HG03520 (cell line): Measurements from ENCODE around the gene FLT4.

Experiments used
- ATAC-seq: cut with Tn5 transposase; IDR thresholded peaks from one replicate; pipeline ENCODE4 v1.9.1; 2021; ENCODE audit warnings: mild to moderate bottlenecking, moderate library complexity; ENCODE audit not compliant: unreplicated experiment

Gene FLT4

GRCh38 chr5:180594311-180595045 lies 54.9 kb downstream of the FLT4 start:
- no peak for ATAC-seq

DNA sequence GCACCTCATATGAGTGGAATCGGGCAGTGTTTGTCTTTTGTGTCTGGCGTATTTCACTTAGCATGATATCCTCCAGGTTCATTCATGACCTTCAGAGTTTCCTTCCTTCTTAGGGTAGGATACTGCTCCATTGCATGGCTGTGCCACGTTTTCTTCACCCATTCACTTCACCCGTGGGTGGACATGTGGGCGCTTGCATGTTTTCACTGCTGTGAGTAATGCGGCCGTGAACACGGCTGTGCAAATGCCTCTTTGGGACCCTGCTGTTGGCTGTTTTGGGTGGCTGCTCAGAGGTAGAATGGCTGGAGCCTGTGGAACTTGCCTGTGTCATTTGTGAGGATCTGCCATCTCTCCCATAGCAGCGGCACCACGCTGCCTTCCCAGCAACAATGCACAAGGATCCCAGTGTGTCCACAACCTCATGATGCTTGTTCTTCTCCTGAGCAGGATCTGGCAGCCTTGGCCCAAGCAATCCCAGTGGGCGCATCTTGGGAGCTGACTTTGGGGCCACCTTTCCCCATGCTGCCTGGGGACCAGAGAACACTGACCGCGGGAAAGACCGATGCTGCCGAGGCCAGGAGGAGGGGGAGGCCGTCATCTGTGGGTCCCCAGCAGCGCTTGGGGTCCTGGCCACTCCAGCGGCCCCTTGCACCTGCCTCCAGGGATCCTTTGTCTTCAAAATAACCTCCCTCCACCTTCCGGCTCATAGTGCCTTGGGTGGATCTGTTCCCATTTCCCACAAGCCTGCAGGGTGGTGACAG lies 55.8 kb downstream of the FLT4 start:
- no peak for ATAC-seq

DNA sequence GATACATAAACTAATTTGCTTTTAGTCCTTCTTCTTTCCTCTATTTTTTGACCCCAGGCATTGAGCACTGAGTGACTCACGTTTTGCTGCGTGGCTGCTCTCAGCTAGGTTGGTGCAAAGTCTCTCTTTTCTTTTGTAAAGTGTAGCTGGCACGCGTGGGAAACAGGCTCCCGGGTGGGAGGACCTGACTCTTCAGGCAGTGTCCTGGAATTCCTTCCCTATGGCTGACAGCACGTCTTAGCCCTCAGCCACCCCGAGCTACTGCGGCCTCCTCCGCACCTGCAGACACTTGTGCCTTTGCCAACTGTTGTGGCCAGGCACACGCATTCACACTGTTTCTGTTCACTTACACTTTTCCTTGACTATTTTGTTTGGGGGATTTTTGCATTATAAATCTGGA lies 57.2 kb downstream of the FLT4 start:
- ATAC-seq, result no peak

DNA sequence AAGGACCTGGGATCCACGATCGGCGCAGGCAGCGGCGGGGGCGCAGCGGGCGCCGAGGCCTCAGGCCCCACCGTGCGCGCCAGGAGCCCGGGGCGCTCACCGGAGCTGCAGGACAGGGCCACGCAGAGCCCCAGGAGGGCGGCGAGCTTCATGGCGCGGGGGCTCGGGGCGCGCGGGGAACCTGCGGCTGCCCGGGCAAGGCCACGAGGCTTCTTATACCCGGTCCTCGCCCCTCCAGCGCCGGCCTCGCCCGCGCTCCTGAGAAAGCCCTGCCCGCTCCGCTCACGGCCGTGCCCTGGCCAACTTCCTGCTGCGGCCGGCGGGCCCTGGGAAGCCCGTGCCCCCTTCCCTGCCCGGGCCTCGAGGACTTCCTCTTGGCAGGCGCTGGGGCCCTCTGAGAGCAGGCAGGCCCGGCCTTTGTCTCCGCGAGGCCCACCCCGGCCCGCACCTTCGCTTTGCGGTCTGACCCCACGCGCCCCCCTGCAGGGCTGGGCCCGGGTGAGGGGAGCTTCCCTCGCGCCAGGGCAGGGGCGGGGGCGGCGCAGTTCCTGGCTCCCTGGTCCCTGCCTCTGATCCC lies 58.0 kb downstream of the FLT4 start, which contains the start of gene SCGB3A1:
TSS of gene SCGB3A1 (minus strand) at position 189 of the 577 bp plus-strand sequence. CDS start at position 152, 37 bp downstream.
- no peak for ATAC-seq

DNA sequence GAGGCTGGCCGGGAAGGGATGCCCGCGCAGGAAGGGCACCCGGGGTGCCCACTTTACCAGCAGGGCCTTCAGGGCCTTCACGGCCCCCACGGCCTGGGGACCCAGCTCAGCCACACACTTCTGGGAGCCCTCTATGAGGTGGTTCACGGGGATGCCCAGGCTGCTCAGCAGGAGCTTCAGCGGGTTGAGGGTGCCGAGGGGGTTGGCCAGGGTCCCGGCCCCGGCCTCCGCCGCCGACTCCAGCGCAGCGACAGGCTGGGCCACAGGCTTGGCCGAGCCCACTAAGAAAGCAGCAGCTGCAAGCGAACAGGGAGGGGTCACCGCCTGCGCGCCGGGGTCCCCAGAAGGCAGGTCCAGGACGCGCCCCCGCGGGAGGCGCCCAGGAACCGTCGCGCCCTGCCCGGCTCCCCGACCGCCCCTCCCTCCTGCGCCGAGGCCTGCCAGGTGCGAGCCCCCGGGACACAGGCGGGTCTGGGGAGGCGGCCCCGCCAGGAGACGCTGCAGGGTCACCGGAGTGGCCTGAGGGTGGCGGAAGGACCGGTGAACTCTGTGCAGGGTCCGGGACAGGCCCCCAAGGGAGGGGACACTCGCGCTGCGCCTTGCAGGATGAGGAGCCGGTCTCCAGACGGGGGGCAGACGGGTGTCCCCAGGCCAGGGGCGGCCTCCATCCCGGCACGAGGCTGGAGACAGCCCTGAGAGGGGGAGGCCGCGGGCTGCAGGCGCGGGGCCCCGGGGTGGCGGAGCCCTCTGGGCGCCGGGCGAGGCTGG lies 58.7 kb downstream of the FLT4 start:
- no peak for ATAC-seq

- ATAC-seq, result no peak
These were observed 59.4 kb downstream of the FLT4 start for GRCh38 chr5:180589771-180590542.

- ATAC-seq, result no peak
These were observed 62.5 kb downstream of the FLT4 start for GRCh38 chr5:180586870-180587269.

GRCh38 chr5:180586204-180586603 lies 63.2 kb downstream of the FLT4 start:
- no peak for ATAC-seq

- no peak for ATAC-seq
These were observed 65.7 kb downstream of the FLT4 start for GRCh38 chr5:180583738-180584137.

- ATAC-seq, result no peak
These were observed 68.7 kb downstream of the FLT4 start for GRCh38 chr5:180580681-180581080.

DNA sequence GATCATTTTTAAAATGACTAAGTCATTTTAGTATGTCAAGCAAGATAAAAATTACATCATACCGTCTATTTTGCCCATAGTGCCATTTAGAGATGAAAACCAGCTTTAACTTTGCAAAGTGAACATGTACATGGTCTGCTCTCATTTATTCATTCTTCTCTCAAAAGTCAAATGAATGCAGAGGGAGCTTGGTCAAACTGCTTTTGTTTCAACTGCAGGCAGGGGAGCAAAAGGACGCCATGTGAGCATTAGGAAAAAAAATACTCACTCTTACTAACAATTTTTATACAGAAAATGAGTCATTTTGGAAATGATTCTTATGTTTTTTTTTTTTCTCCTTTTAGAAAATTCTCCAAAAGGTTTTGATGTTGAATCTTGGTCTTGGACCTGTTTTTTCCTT lies 73.8 kb downstream of the FLT4 start:
- no peak for ATAC-seq

GRCh38 chr5:180568914-180569313 lies 80.5 kb downstream of the FLT4 start:
- ATAC-seq, result no peak

GRCh38 chr5:180563994-180564393 lies 85.4 kb downstream of the FLT4 start:
- no peak for ATAC-seq

GRCh38 chr5:180558232-180558631 lies 91.2 kb downstream of the FLT4 start:
- ATAC-seq, result no peak

DNA sequence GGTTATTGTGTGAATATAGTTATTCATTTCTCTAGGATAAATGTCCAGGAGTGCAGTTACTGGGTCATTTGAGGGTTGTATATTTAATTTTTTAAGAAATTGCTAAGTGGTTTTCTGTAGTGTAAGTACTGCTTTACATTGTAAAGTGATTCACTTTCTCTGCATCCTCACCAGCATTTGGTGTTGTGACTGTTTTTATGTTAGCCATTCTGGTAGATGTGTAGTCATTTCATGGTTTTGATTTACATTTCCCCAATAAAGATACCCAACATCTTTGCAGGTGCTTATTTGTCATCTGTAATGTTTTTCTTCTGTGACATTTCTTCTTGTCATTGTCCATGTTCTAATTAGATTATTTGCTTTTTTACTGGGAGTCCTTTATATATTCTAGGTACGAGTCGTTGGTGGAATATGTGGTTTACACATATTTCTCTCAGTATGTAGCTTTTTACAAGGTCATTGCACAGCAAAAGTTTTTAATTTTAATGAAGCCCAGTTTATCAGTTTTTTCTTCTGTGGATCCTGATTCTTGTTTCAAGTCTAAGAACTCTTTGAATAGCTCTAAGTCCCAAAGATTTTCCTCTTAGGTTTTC lies 92.1 kb downstream of the FLT4 start:
- ATAC-seq, result no peak

DNA sequence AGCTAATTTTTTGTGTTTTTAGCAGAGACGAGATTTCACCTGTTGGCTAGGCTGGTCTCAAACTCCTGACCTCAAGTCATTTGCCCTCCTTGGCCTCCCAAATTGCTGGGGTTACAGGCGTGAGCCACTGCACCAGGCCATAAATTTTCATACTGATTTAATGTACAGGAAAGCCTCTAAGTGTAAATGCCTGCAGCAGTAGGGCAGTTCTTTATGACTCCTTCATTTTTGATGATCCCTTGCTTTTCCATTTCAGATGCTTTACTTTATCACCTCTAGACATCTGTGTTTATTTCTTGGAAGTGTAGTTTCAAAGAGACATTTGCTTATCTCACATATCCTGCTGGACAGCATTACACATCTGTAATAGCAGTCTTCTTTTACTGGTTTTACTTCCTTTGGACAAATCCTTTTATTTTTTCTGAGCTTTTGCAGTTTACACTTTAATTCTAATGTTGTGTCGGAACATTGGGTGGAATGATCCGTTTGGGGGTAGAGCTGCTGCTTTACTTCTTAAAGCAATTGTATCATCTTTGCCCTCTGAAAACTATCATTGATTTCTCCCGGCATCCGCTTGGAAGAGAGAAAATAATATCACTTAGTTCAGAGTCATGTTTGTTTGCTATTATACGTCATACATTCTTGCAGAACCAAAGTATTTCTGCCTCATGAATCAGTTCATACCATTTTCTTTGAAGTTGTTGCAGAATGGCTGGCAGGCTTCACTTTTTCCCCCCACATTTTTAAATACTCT lies 94.1 kb downstream of the FLT4 start:
- ATAC-seq, result no peak

- no peak for ATAC-seq
These were observed 95.9 kb downstream of the FLT4 start for GRCh38 chr5:180553530-180553929.
